ENCODE measurements around the gene EREG.
"Not testable (repeated sequence)": the region's sequence is repeated elsewhere in the genome, so short reads cannot be mapped to it uniquely, and the experiment has no call there.

Gene EREG

DNA sequence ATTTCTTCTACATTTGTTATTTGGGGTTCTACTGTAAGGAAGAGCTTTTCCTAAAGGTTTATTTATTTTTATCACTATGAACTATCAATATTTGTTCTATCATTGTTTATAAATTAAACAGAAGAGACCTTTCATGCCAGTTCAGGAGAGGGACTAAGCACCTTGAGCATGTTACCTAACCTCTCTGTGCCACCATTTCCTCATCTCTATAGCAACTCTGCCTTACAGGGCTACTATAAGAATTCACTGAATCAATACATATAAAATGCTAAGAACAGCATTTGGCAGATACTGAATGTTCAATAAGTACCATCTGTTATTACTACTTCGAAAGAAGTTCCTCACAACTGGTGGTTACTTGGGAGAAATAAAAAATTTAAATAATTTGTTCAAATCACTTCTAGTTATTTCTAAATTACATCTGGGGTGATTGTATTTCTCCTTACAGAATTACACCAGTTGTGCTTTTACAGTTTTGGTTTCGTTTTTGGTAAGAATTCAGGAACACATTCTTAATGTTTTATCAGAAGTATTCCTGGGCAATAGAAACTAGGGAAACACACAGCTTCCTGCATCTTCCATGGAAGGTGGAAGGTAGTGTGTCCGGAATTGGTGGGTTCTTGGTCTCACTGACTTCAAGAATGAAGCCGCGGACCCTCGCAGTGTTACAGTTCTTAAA is 32.9 kb downstream of the EREG start:
- H3K9me3 ChIP-seq (ENCODE audit: control insufficient read depth, insufficient read depth, low read length) = no peaks in the 10 kb centered on the region
- H3K4me3 ChIP-seq (ENCODE audit: low read length) = peak overlapping the region; percentile 65
- peak overlapping the region; percentile 51 for H3K4me2 ChIP-seq (ENCODE audit: low read length)
- H3K27me3 ChIP-seq (ENCODE audit: control insufficient read depth, low read length) = no peaks in the 10 kb centered on the region; the same call in 1 of the 2 replicates
- peaks cover 10% of the 10 kb centered on the region for H3K4me1 ChIP-seq (ENCODE audit: control insufficient read depth, low read length)
- TF ChIP-seq EZH2phosphoT487 (IDR thresholded peaks at IDR 0.05; ENCODE audit: borderline replicate concordance, low read length) = no peak
- TF ChIP-seq, protein P1, sequence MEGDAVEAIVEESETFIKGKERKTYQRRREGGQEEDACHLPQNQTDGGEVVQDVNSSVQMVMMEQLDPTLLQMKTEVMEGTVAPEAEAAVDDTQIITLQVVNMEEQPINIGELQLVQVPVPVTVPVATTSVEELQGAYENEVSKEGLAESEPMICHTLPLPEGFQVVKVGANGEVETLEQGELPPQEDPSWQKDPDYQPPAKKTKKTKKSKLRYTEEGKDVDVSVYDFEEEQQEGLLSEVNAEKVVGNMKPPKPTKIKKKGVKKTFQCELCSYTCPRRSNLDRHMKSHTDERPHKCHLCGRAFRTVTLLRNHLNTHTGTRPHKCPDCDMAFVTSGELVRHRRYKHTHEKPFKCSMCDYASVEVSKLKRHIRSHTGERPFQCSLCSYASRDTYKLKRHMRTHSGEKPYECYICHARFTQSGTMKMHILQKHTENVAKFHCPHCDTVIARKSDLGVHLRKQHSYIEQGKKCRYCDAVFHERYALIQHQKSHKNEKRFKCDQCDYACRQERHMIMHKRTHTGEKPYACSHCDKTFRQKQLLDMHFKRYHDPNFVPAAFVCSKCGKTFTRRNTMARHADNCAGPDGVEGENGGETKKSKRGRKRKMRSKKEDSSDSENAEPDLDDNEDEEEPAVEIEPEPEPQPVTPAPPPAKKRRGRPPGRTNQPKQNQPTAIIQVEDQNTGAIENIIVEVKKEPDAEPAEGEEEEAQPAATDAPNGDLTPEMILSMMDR (IDR thresholded peaks at IDR 0.05; ENCODE audit: low read depth, low read length, poor library complexity, severe bottlenecking) = no peak
- no peaks in the 10 kb centered on the region for H4K20me1 ChIP-seq (ENCODE audit: control insufficient read depth, insufficient read depth, low read depth, low read length)
- no peaks in the 10 kb centered on the region for H3K36me3 ChIP-seq (ENCODE audit: control insufficient read depth, low read length)
- no peaks in the 10 kb centered on the region for H3F3A ChIP-seq (ENCODE audit: control insufficient read depth, insufficient read depth)
- H3K79me2 ChIP-seq (ENCODE audit: control insufficient read depth, low read length) = no peaks in the 10 kb centered on the region
- no peaks in the 10 kb centered on the region for H3K9me2 ChIP-seq (replicated peaks; ENCODE audit: control insufficient read depth, low read length)
- no peak overlapping the region for H3K27ac ChIP-seq (ENCODE audit: low read depth, low read length)

GRCh38 chr4:74398894-74399589 is 34.1 kb downstream of the EREG start:
- not testable (repeated sequence) for H4K20me1 ChIP-seq (ENCODE audit: control insufficient read depth, insufficient read depth, low read depth, low read length); H3F3A ChIP-seq (ENCODE audit: control insufficient read depth, insufficient read depth); H3K79me2 ChIP-seq (ENCODE audit: control insufficient read depth, low read length); H3K36me3 ChIP-seq (ENCODE audit: control insufficient read depth, low read length); H3K27me3 ChIP-seq (ENCODE audit: control insufficient read depth, low read length); H3K27ac ChIP-seq (ENCODE audit: low read depth, low read length); H3K9me3 ChIP-seq (ENCODE audit: control insufficient read depth, insufficient read depth, low read length); H3K4me2 ChIP-seq (ENCODE audit: low read length); H3K9me2 ChIP-seq (replicated peaks; ENCODE audit: control insufficient read depth, low read length); H3K4me3 ChIP-seq (ENCODE audit: low read length)
- H3K4me1 ChIP-seq (ENCODE audit: control insufficient read depth, low read length) = peaks cover 18% of the 10 kb centered on the region

DNA sequence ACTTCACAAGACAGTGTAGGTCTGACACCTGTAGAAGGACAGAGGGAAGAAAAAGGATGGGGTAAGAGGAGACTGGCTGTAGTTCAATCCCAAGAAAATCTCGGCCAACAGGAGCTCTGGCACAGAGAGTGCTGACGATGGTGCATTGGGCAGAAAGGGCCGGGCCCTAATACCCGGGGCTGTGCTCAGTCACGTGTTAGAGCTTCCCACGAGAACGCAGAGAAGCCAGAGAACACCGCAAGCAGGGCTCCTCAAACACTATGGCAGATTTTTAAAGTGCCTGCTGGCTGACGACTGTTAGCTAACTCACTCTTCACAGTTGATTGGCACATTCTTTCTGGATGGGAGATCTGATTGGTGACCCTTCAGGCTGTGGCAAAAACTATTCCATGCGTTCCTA is 35.5 kb downstream of the EREG start:
- peaks cover 18% of the 10 kb centered on the region for H3K4me1 ChIP-seq (ENCODE audit: control insufficient read depth, low read length)
- H3K4me3 ChIP-seq (ENCODE audit: low read length) = no peak overlapping the region
- H3K9me2 ChIP-seq (replicated peaks; ENCODE audit: control insufficient read depth, low read length) = no peaks in the 10 kb centered on the region
- H3K9me3 ChIP-seq (ENCODE audit: control insufficient read depth, insufficient read depth, low read length) = no peaks in the 10 kb centered on the region
- no peaks in the 10 kb centered on the region for H3K27me3 ChIP-seq (ENCODE audit: control insufficient read depth, low read length)
- H4K20me1 ChIP-seq (ENCODE audit: control insufficient read depth, insufficient read depth, low read depth, low read length) = no peaks in the 10 kb centered on the region
- no peak overlapping the region for H3K4me2 ChIP-seq (ENCODE audit: low read length)
- no peaks in the 10 kb centered on the region for H3K79me2 ChIP-seq (ENCODE audit: control insufficient read depth, low read length)
- TF ChIP-seq, protein P1 (IDR thresholded peaks at IDR 0.05; ENCODE audit: low read depth, low read length, poor library complexity, severe bottlenecking) = no peak
- TF ChIP-seq EZH2phosphoT487 (IDR thresholded peaks at IDR 0.05; ENCODE audit: borderline replicate concordance, low read length) = no peak
- no peak overlapping the region for H3K27ac ChIP-seq (ENCODE audit: low read depth, low read length)
- H3F3A ChIP-seq (ENCODE audit: control insufficient read depth, insufficient read depth) = no peaks in the 10 kb centered on the region
- no peaks in the 10 kb centered on the region for H3K36me3 ChIP-seq (ENCODE audit: control insufficient read depth, low read length)
